ENCODE results near the gene KCNQ1. TPM values are rescaled to one million over a fixed set of nuclear protein-coding genes. Genes with fewer than 3 reads are reported as not detected.

The KCNQ1 gene
- total RNA-seq, 1 donor from 2014 or later = 8.5 TPM

- Mint-ChIP-seq H3K9me3 (peaks cover 7% of the 10 kb centered on the region), H3K4me1 (no peaks in the 10 kb centered on the region), H3K27ac (no peak overlapping the region), H3K4me3 (no peak overlapping the region), H3K27me3 (ENCODE audit: low read depth) (peaks cover 77% of the 10 kb centered on the region), H3K36me3 (no peaks in the 10 kb centered on the region)
- TF ChIP-seq CTCF (IDR thresholded peaks at IDR 0.05; ENCODE audit: unreplicated experiment) = no peak
- peak in 1 of 2 experiments; percentile 7 for DNase-seq (ENCODE audit: low spot score in 2 of 2, unreplicated experiment in 2 of 2)
Measured at GRCh38 chr11:2451916-2452315, 7.1 kb downstream of the KCNQ1 start.

GRCh38 chr11:2452321-2453012 is 7.7 kb downstream of the KCNQ1 start:
- TF ChIP-seq CTCF (IDR thresholded peaks at IDR 0.05; ENCODE audit: unreplicated experiment) = no peak
- H3K4me3 Mint-ChIP-seq = no peak overlapping the region
- no peaks in the 10 kb centered on the region for H3K36me3 Mint-ChIP-seq
- no peaks in the 10 kb centered on the region for H3K4me1 Mint-ChIP-seq
- DNase-seq (ENCODE audit: low spot score in 2 of 2, unreplicated experiment in 2 of 2) = peak in 1 of 2 experiments; percentile 19
- H3K27me3 Mint-ChIP-seq (ENCODE audit: low read depth) = peaks cover 77% of the 10 kb centered on the region
- H3K27ac Mint-ChIP-seq = no peak overlapping the region
- H3K9me3 Mint-ChIP-seq = peaks cover 7% of the 10 kb centered on the region

- no peak for TF ChIP-seq CTCF (IDR thresholded peaks at IDR 0.05; ENCODE audit: unreplicated experiment)
- Mint-ChIP-seq H3K27ac (no peak overlapping the region), H3K36me3 (no peaks in the 10 kb centered on the region), H3K4me3 (no peak overlapping the region), H3K27me3 (ENCODE audit: low read depth) (peaks cover 77% of the 10 kb centered on the region), H3K9me3 (peaks cover 7% of the 10 kb centered on the region), H3K4me1 (no peaks in the 10 kb centered on the region)
- DNase-seq (ENCODE audit: low spot score in 2 of 2, unreplicated experiment in 2 of 2) = no peak
Measured at GRCh38 chr11:2453436-2453835, 8.6 kb downstream of the KCNQ1 start.

GRCh38 chr11:2458321-2458720 is 13.5 kb downstream of the KCNQ1 start:
- H3K36me3 Mint-ChIP-seq = no peaks in the 10 kb centered on the region
- no peak overlapping the region for H3K4me3 Mint-ChIP-seq
- no peak overlapping the region for H3K27ac Mint-ChIP-seq
- DNase-seq (ENCODE audit: low spot score in 2 of 2, unreplicated experiment in 2 of 2) = no peak
- peaks cover 45% of the 10 kb centered on the region for H3K27me3 Mint-ChIP-seq (ENCODE audit: low read depth)
- TF ChIP-seq CTCF (IDR thresholded peaks at IDR 0.05; ENCODE audit: unreplicated experiment) = no peak
- peaks cover 9% of the 10 kb centered on the region for H3K4me1 Mint-ChIP-seq
- peaks cover 7% of the 10 kb centered on the region for H3K9me3 Mint-ChIP-seq

GRCh38 chr11:2459016-2459725 is 14.4 kb downstream of the KCNQ1 start:
- Mint-ChIP-seq H3K27me3 (ENCODE audit: low read depth) (peaks cover 44% of the 10 kb centered on the region), H3K9me3 (peaks cover 7% of the 10 kb centered on the region), H3K36me3 (no peaks in the 10 kb centered on the region), H3K4me3 (no peak overlapping the region), H3K27ac (no peak overlapping the region), H3K4me1 (peaks cover 9% of the 10 kb centered on the region)
- no peak for TF ChIP-seq CTCF (IDR thresholded peaks at IDR 0.05; ENCODE audit: unreplicated experiment)
- DNase-seq (ENCODE audit: low spot score in 2 of 2, unreplicated experiment in 2 of 2) = no peak
